HG02885 (cell line): Measurements from ENCODE around the gene B4GALT2.

Experiments used
- ATAC-seq: cut with Tn5 transposase; IDR thresholded peaks from one replicate; pipeline ENCODE4 v1.9.1; 2021; ENCODE audit warnings: mild to moderate bottlenecking; ENCODE audit not compliant: unreplicated experiment, poor library complexity

The B4GALT2 gene

GRCh38 chr1:43968348-43968948 is 10.6 kb upstream of the B4GALT2 start:
- ATAC-seq, result no peak

- no peak for ATAC-seq
These were observed 9.6 kb upstream of the B4GALT2 start for GRCh38 chr1:43969416-43969745.

- peak; percentile 90 for ATAC-seq
These were observed 9.1 kb upstream of the B4GALT2 start, which contains the start of gene DPH2 for GRCh38 chr1:43969746-43970466. Gene DPH2 (plus strand): TSS chr1:43970010. CDS start chr1:43970176, 166 bp downstream.

- ATAC-seq, result no peak
These were observed 8.5 kb upstream of the B4GALT2 start for GRCh38 chr1:43970502-43970901.

GRCh38 chr1:43970911-43971310 is 8.1 kb upstream of the B4GALT2 start:
- no peak for ATAC-seq

GRCh38 chr1:43971336-43971980 is 7.6 kb upstream of the B4GALT2 start:
- no peak for ATAC-seq

GRCh38 chr1:43973981-43974442 is 5.0 kb upstream of the B4GALT2 start:
- ATAC-seq, result no peak

- ATAC-seq, result peak; percentile 69
These were observed 4.4 kb upstream of the B4GALT2 start, which contains the start of gene ATP6V0B for GRCh38 chr1:43974443-43975248. Gene ATP6V0B (plus strand): TSS chr1:43974960. CDS start chr1:43975041, 81 bp downstream.

- peak; percentile 4 for ATAC-seq
These were observed 3.6 kb upstream of the B4GALT2 start for GRCh38 chr1:43975249-43975961.

- ATAC-seq, result no peak
These were observed 3.0 kb upstream of the B4GALT2 start for GRCh38 chr1:43976045-43976444.

- ATAC-seq, result no peak
These were observed 2.1 kb upstream of the B4GALT2 start for GRCh38 chr1:43976890-43977289.

GRCh38 chr1:43977376-43978263 is 1.4 kb upstream of the B4GALT2 start:
- ATAC-seq, result no peak

GRCh38 chr1:43978264-43978550 is 803 bp upstream of the B4GALT2 start:
- no peak for ATAC-seq

GRCh38 chr1:43979261-43979527 is 184 bp downstream of the B4GALT2 start:
- ATAC-seq, result no peak

GRCh38 chr1:43979528-43980254 is 681 bp downstream of the B4GALT2 start:
- ATAC-seq, result no peak

GRCh38 chr1:43980255-43981134 is 1.5 kb downstream of the B4GALT2 start:
- ATAC-seq, result no peak

GRCh38 chr1:43981135-43981491 is 2.1 kb downstream of the B4GALT2 start:
- ATAC-seq, result no peak

- ATAC-seq, result no peak
These were observed 2.6 kb downstream of the B4GALT2 start for GRCh38 chr1:43981636-43982035.
